Fibroblast of lung (primary cell): Measurements from ENCODE around the gene SNX32. TPM values are rescaled to one million over a fixed set of nuclear protein-coding genes. Genes with fewer than 3 reads are reported as not detected.

Experiments
- DNase-seq, 2 donors: peaks; one replicate each; pipeline versions ENCODE4 v3.0.0 to v3.0.0-alpha.2; 2010; ENCODE audit warnings: low read depth in 2 of 2
- H2AFZ ChIP-seq: 2 replicates; pipeline ENCODE4 v1.5.1; 2012; ENCODE audit warnings: low read length, control low read depth, inconsistent platforms
- H3K27ac ChIP-seq: 2 replicates; pipeline ENCODE4 v1.5.1; 2011; ENCODE audit warnings: low read length, control low read depth; ENCODE audit not compliant: insufficient read depth
- H3K27me3 ChIP-seq: 2 replicates; pipeline ENCODE4 v1.5.1; 2011; ENCODE audit warnings: mild to moderate bottlenecking, low read length; ENCODE audit not compliant: control insufficient read depth, insufficient read depth
- H3K36me3 ChIP-seq: 2 replicates; pipeline ENCODE4 v1.5.1; 2011; ENCODE audit warnings: low read length; ENCODE audit not compliant: control insufficient read depth, insufficient read depth
- H3K4me1 ChIP-seq: 2 replicates; pipeline ENCODE4 v1.5.1; 2011; ENCODE audit warnings: low read length; ENCODE audit not compliant: control insufficient read depth, insufficient read depth; ENCODE audit errors: extremely low read depth
- H3K4me2 ChIP-seq: 2 replicates; pipeline ENCODE4 v1.5.1; 2011; ENCODE audit warnings: low read length, control low read depth; ENCODE audit not compliant: insufficient read depth; ENCODE audit errors: extremely low read depth
- H3K4me3 ChIP-seq, 4 experiments: fragments of 200-600 bp in 1 of 4; sonication (generic) in 1 of 4; replicated peaks in 1 of 4; 2 replicates each; pipeline ENCODE4 v1.5.1; 2011 to 2016; ENCODE audit warnings: low read length in 4 of 4, low read depth in 3 of 4, mild to moderate bottlenecking in 3 of 4, control low read depth in 2 of 4, inconsistent platforms in 1 of 4, mixed read lengths in 1 of 4; ENCODE audit not compliant: insufficient read depth in 1 of 4; ENCODE audit errors: control extremely low read depth in 1 of 4
- H3K79me2 ChIP-seq: 2 replicates; pipeline ENCODE4 v1.5.1; 2012; ENCODE audit warnings: mild to moderate bottlenecking, low read length, inconsistent platforms; ENCODE audit not compliant: control insufficient read depth, insufficient read depth
- H3K9ac ChIP-seq: 2 replicates; pipeline ENCODE4 v1.5.1; 2011; ENCODE audit warnings: mild to moderate bottlenecking, low read length, control low read depth; ENCODE audit not compliant: insufficient read depth
- H3K9me3 ChIP-seq: 2 replicates; pipeline ENCODE4 v1.5.1; 2012; ENCODE audit warnings: low read depth, low read length; ENCODE audit not compliant: control insufficient read depth, insufficient read depth
- H4K20me1 ChIP-seq: 2 replicates; pipeline ENCODE4 v1.5.1; 2011; ENCODE audit warnings: low read length; ENCODE audit not compliant: control insufficient read depth, insufficient read depth; ENCODE audit errors: extremely low read depth
- EZH2 ChIP-seq: IDR thresholded peaks from 2 replicates; pipeline ENCODE4 v1.5.1; 2012; ENCODE audit warnings: low read length, control low read depth, mild to moderate bottlenecking; ENCODE audit errors: missing control alignments
- polyA plus RNA-seq, 2 donors: library from polyadenylated mRNA; depleted of rRNA in 1 of 2; stranded (reverse) in 1 of 2; unstranded in 1 of 2; fragments of >200 nt; gene quantifications; 2 replicates each; pipeline ENCODE4 v1.2.1, GENCODE V29; 2011 to 2012; ENCODE audit warnings: missing spikeins in 1 of 2
- total RNA-seq: library from RNA; depleted of rRNA; stranded (reverse); fragments of >200 nt; gene quantifications from 2 replicates; pipeline ENCODE4 v1.2.1, GENCODE V29; 2014
- TF ChIP-seq, protein P1 (sequence below), 2 donors: IDR thresholded peaks in 1 of 2; conservative IDR thresholded peaks in 1 of 2; 1 replicate in 1 of 2; 2 replicates in 1 of 2; pipeline ENCODE4 v1.5.1; 2011 to 2012; ENCODE audit warnings: low read length in 2 of 2, control low read depth in 1 of 2, inconsistent platforms in 1 of 2, low read depth in 1 of 2, mild to moderate bottlenecking in 1 of 2

The SNX32 gene
- total and polyA plus RNA-seq, 2 donors (not counting 1 experiment from before 2014, with no cell fraction given): 0.33 to 3.1 TPM

DNA sequence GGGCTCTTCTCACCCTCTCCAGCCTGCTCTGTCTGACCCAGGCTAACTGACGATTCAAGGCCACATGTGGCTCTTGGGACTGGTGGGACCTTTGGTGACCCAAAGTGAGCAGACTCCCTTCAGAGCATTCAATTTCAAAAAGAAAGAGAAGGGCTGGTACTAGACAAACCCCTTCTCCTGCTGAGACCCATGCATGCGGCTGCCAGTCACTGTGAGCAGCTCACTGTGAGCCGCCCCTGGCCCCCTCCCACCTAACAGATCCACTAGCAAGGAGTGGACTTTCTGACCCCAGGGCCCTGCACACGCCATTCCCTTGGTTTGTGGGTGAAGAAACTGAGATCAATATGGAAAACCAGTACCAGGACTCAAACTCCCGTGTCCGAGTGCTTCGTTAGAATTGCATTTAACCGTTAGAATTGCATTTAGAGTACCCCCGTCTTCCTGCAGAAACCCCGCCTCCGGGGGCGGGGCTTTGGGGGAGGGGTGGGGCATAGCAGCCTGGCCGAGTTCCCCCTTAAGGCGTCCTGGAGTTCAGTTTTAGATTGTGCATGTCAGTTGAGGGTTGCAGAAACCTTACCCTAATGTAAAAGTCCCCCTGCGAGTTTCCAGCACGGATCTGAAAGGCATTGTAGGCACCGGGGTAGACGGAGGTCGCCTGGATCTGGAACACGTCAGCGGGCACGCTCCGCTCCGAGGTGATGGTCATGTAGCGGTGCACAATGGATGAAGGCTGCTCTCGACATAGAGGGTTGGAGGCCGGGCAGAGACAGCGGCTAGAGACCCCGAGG, 33.7 kb downstream of the SNX32 start:
- Histone ChIP-seq H3K27ac (no peak overlapping the region), H3K79me2 (peaks cover 43% of the 10 kb centered on the region), H3K27me3 (no peaks in the 10 kb centered on the region), H3K4me3 (no peak overlapping the region), H4K20me1 (no peaks in the 10 kb centered on the region), H3K4me2 (no peak overlapping the region), H3K36me3 (peaks cover 55% of the 10 kb centered on the region), H3K9ac (no peak overlapping the region), H3K9me3 (no peaks in the 10 kb centered on the region), H2AFZ (no peak overlapping the region), H3K4me1 (peaks cover 19% of the 10 kb centered on the region)
- DNase-seq: no peak
- TF ChIP-seq, protein P1, sequence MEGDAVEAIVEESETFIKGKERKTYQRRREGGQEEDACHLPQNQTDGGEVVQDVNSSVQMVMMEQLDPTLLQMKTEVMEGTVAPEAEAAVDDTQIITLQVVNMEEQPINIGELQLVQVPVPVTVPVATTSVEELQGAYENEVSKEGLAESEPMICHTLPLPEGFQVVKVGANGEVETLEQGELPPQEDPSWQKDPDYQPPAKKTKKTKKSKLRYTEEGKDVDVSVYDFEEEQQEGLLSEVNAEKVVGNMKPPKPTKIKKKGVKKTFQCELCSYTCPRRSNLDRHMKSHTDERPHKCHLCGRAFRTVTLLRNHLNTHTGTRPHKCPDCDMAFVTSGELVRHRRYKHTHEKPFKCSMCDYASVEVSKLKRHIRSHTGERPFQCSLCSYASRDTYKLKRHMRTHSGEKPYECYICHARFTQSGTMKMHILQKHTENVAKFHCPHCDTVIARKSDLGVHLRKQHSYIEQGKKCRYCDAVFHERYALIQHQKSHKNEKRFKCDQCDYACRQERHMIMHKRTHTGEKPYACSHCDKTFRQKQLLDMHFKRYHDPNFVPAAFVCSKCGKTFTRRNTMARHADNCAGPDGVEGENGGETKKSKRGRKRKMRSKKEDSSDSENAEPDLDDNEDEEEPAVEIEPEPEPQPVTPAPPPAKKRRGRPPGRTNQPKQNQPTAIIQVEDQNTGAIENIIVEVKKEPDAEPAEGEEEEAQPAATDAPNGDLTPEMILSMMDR (conservative IDR thresholded peaks at IDR 0.05 in 1 of 2, IDR thresholded peaks at IDR 0.05 in 1 of 2; ENCODE audit: low read depth in 1 of 2, low read length in 2 of 2): no peak
- no peak for TF ChIP-seq EZH2

DNA sequence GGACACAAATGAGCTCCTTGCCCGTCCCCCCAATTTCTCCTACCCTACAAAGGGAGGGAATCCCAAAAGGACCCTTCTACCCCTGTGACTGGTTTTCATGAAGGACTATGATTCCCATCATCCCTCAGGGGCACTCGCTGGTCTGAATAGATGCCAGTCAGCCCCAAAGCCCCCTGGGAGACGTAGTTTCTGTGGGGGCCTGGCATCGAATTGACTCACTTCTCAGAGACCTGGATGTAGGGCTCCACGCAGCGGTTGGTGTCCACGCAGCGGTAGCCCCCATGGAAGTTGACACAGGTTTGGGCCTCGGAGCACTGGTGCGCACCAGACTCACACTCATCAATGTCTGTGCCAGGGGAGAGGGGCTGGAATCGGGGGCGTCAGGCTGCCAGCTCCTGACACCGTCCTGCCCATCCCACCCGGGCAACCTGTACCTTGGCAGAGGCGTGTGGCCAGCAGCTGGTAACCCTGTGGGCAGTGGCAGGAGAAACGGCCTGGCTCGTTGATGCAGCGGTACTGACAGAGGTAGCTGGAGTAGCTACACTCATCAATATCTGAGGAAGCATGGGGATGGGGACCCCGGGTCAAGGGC, 34.4 kb downstream of the SNX32 start:
- Histone ChIP-seq H2AFZ (no peak overlapping the region), H3K79me2 (peaks cover 38% of the 10 kb centered on the region), H3K27ac (no peak overlapping the region), H3K9me3 (no peaks in the 10 kb centered on the region), H3K36me3 (peaks cover 50% of the 10 kb centered on the region), H3K4me1 (peaks cover 19% of the 10 kb centered on the region), H4K20me1 (no peaks in the 10 kb centered on the region), H3K4me3 (no peak overlapping the region), H3K4me2 (no peak overlapping the region), H3K9ac (no peak overlapping the region), H3K27me3 (no peaks in the 10 kb centered on the region)
- peak in 1 of 2 donors; percentile 12 for DNase-seq
- TF ChIP-seq, protein P1 (conservative IDR thresholded peaks at IDR 0.05 in 1 of 2, IDR thresholded peaks at IDR 0.05 in 1 of 2; ENCODE audit: low read depth in 1 of 2, low read length in 2 of 2): no peak
- TF ChIP-seq EZH2: no peak

DNA sequence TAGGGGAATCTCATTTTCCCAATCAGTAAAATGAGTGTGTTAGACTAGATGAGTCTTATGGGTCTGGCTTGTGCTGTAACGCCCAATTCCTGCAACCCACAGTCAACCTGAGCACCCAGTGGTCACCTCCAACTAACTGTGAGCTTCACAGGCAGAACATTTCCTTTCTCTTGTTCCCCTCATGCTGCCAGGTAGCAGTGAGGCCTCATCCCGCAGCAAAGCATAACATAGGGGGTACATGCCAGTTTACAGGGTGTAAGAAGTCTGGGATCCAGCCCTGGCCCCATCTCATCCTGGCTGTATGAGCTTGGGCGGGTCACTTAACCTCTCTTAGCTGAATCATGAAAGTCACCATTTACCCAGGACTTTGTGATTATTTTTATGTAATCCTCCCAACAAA, 35.1 kb downstream of the SNX32 start:
- Histone ChIP-seq H3K27me3 (no peaks in the 10 kb centered on the region), H3K79me2 (peaks cover 36% of the 10 kb centered on the region), H3K36me3 (peaks cover 45% of the 10 kb centered on the region), H3K9ac (no peak overlapping the region), H3K4me3 (no peak overlapping the region), H3K27ac (no peak overlapping the region), H3K9me3 (no peaks in the 10 kb centered on the region), H3K4me2 (no peak overlapping the region), H4K20me1 (no peaks in the 10 kb centered on the region), H2AFZ (no peak overlapping the region), H3K4me1 (peaks cover 23% of the 10 kb centered on the region)
- no peak for TF ChIP-seq EZH2
- no peak for DNase-seq
